IMR-90 (cell line): ENCODE data around the gene MYOZ3. TPM values are rescaled to one million over a fixed set of nuclear protein-coding genes. Genes with fewer than 3 reads are reported as not detected.

Source experiments
- ATAC-seq: fragments of 200-7000 bp; cut with Tn5 transposase; 2 replicates; pipeline ENCODE4 v1.9.1; 2020; ENCODE audit warnings: low read depth, mild to moderate bottlenecking, moderate library complexity
- BruUV-seq: library from RNA; stranded (reverse); fragments of 400-500 nt; replicated peaks from 2 replicates; lab custom pipeline; 2021; lab: Mats Ljungman, UMichigan
- CTCF ChIA-PET: fragments of 300-600 bp; formaldehyde crosslinking; extraction: SDS; loops from one replicate; lab custom pipeline; 2021; ENCODE audit warnings: antibody characterized with exemption; lab: Yijun Ruan, JAX
- POLR2A ChIA-PET: fragments of 300-600 bp; sonication (Branson Sonifier 250); formaldehyde crosslinking; loops from one replicate; lab custom pipeline; 2022; ENCODE audit warnings: antibody characterized with exemption; ENCODE audit not compliant: unreplicated experiment; lab: Charles Lee
- DNase-seq: peaks from one replicate; pipeline ENCODE4 v3.0.0; 2013
- H2AFZ ChIP-seq: replicated peaks from 2 replicates; pipeline ENCODE3; 2013; ENCODE audit warnings: low read length, mild to moderate bottlenecking; ENCODE audit not compliant: poor library complexity
- H2AK5ac ChIP-seq: 2 replicates; pipeline ENCODE4 v1.6.1; 2013; ENCODE audit warnings: low read depth, low read length, inconsistent platforms
- H2AK9ac ChIP-seq: replicated peaks from 2 replicates; pipeline ENCODE3; 2013; ENCODE audit warnings: mild to moderate bottlenecking, low read depth, low read length, moderate library complexity; ENCODE audit not compliant: poor library complexity
- H2BK120ac ChIP-seq: 2 replicates; pipeline ENCODE4 v1.6.1; 2013; ENCODE audit warnings: low read depth, low read length, inconsistent platforms
- H2BK15ac ChIP-seq: 3 replicates; pipeline ENCODE4 v1.6.1; 2013; ENCODE audit warnings: low read depth, low read length, inconsistent platforms
- H2BK20ac ChIP-seq: 2 replicates; pipeline ENCODE4 v1.6.1; 2013; ENCODE audit warnings: low read depth, mild to moderate bottlenecking, inconsistent platforms, low read length, moderate library complexity
- H2BK5ac ChIP-seq: 2 replicates; pipeline ENCODE4 v1.6.1; 2013; ENCODE audit warnings: mild to moderate bottlenecking, low read depth, low read length, inconsistent platforms; ENCODE audit not compliant: poor library complexity, severe bottlenecking
- H3K14ac ChIP-seq: replicated peaks from 2 replicates; pipeline ENCODE4 v1.6.1; 2013; ENCODE audit warnings: low read depth, low read length, inconsistent platforms
- H3K18ac ChIP-seq: 2 replicates; pipeline ENCODE4 v1.6.1; 2013; ENCODE audit warnings: low read depth, low read length, control low read depth
- H3K23ac ChIP-seq: 2 replicates; pipeline ENCODE4 v1.6.1; 2013; ENCODE audit warnings: low read depth, low read length, inconsistent platforms
- H3K27ac ChIP-seq: 2 replicates; pipeline ENCODE4 v1.5.1; 2013; ENCODE audit warnings: mild to moderate bottlenecking, control low read depth, low read length; ENCODE audit not compliant: insufficient read depth
- H3K27me3 ChIP-seq: 2 replicates; pipeline ENCODE4 v1.6.1; 2013; ENCODE audit warnings: low read length; ENCODE audit not compliant: control insufficient read depth, insufficient read depth
- H3K36me3 ChIP-seq: 2 replicates; pipeline ENCODE4 v1.6.1; 2013; ENCODE audit warnings: low read length, mixed read lengths; ENCODE audit not compliant: control insufficient read depth, insufficient read depth
- H3K4ac ChIP-seq: 2 replicates; pipeline ENCODE4 v1.6.1; 2013; ENCODE audit warnings: low read depth, low read length, inconsistent platforms
- H3K4me1 ChIP-seq: 2 replicates; pipeline ENCODE4 v1.6.1; 2013; ENCODE audit warnings: low read length, mixed read lengths; ENCODE audit not compliant: control insufficient read depth, insufficient read depth
- H3K4me2 ChIP-seq: 2 replicates; pipeline ENCODE4 v1.6.1; 2013; ENCODE audit warnings: low read depth, mild to moderate bottlenecking, control low read depth, low read length, moderate library complexity
- H3K4me3 ChIP-seq: 2 replicates; pipeline ENCODE4 v1.5.1; 2013; ENCODE audit warnings: low read depth, mild to moderate bottlenecking, control low read depth, low read length, moderate library complexity; ENCODE audit not compliant: insufficient read depth
- H3K56ac ChIP-seq: 2 replicates; pipeline ENCODE4 v1.6.1; 2013; ENCODE audit warnings: low read length, inconsistent platforms; ENCODE audit not compliant: insufficient read depth; ENCODE audit errors: extremely low read depth
- H3K79me1 ChIP-seq, 2 experiments: 2 replicates each; pipeline ENCODE4 v1.6.1; 2013; ENCODE audit warnings: low read length in 2 of 2, inconsistent platforms in 1 of 2, low read depth in 1 of 2
- H3K9ac ChIP-seq: 2 replicates; pipeline ENCODE4 v1.6.1; 2013; ENCODE audit warnings: low read depth, low read length, control low read depth
- H3K9me1 ChIP-seq: 2 replicates; pipeline ENCODE4 v1.6.1; 2013; ENCODE audit warnings: low read length, inconsistent platforms; ENCODE audit not compliant: insufficient read depth
- H3K9me3 ChIP-seq: 2 replicates; pipeline ENCODE4 v1.6.1; 2013; ENCODE audit warnings: low read length; ENCODE audit not compliant: control insufficient read depth, insufficient read depth
- H4K20me1 ChIP-seq: 2 replicates; pipeline ENCODE4 v1.6.1; 2013; ENCODE audit warnings: low read length, inconsistent platforms; ENCODE audit not compliant: insufficient read depth
- H4K5ac ChIP-seq: 2 replicates; pipeline ENCODE4 v1.6.1; 2013; ENCODE audit warnings: mild to moderate bottlenecking, low read depth, low read length, control low read depth
- H4K8ac ChIP-seq, 2 experiments: 2 replicates each; pipeline ENCODE4 v1.6.1; 2013; ENCODE audit warnings: low read depth in 2 of 2, low read length in 2 of 2, control low read depth in 1 of 2, inconsistent platforms in 1 of 2
- H4K91ac ChIP-seq: 2 replicates; pipeline ENCODE4 v1.6.1; 2013; ENCODE audit warnings: low read depth, low read length, inconsistent platforms; ENCODE audit not compliant: insufficient read depth
- BHLHE40 ChIP-seq: fragments of 150-350 bp; IDR thresholded peaks from 2 replicates; pipeline ENCODE4 v1.6.1; 2016; ENCODE audit warnings: mild to moderate bottlenecking, low read depth, low read length
- CEBPB ChIP-seq: IDR thresholded peaks from 2 replicates; pipeline ENCODE4 v1.6.1; 2012; ENCODE audit warnings: low read depth, low read length, improper control_type of control experiment
- CHD1 ChIP-seq: IDR thresholded peaks from 2 replicates; pipeline ENCODE4 v1.6.1; 2012; ENCODE audit warnings: low read depth, low read length, improper control_type of control experiment
- CTCF ChIP-seq: conservative IDR thresholded peaks from 2 replicates; pipeline ENCODE4 v1.5.1; 2012; ENCODE audit warnings: mild to moderate bottlenecking, low read depth, low read length, improper control_type of control experiment
- ELK1 ChIP-seq: fragments of 150-350 bp; IDR thresholded peaks from 2 replicates; pipeline ENCODE4 v1.6.1; 2016; ENCODE audit warnings: low read depth, mild to moderate bottlenecking, low read length, moderate library complexity, borderline replicate concordance
- FOS ChIP-seq: fragments of 150-350 bp; IDR thresholded peaks from 2 replicates; pipeline ENCODE4 v1.6.1; 2016; ENCODE audit warnings: low read depth, low read length
- MAFK ChIP-seq: IDR thresholded peaks from 2 replicates; pipeline ENCODE4 v1.6.1; 2012; ENCODE audit warnings: low read depth, low read length, improper control_type of control experiment
- MAZ ChIP-seq: IDR thresholded peaks from 2 replicates; pipeline ENCODE4 v1.6.1; 2012; ENCODE audit warnings: low read depth, mild to moderate bottlenecking, low read length, improper control_type of control experiment, moderate library complexity, borderline replicate concordance
- MXI1 ChIP-seq: IDR thresholded peaks from 2 replicates; pipeline ENCODE4 v1.6.1; 2012; ENCODE audit warnings: low read depth, mild to moderate bottlenecking, low read length, moderate library complexity, borderline replicate concordance
- NFE2L2 ChIP-seq: fragments of 150-350 bp; IDR thresholded peaks from 2 replicates; pipeline ENCODE4 v1.6.1; 2016; ENCODE audit warnings: low read depth, mild to moderate bottlenecking, low read length
- POLR2A ChIP-seq: IDR thresholded peaks from 2 replicates; pipeline ENCODE4 v1.6.1; 2012; ENCODE audit warnings: mild to moderate bottlenecking, low read depth, low read length
- RAD21 ChIP-seq: IDR thresholded peaks from 2 replicates; pipeline ENCODE4 v1.6.1; 2012; ENCODE audit warnings: low read length, improper control_type of control experiment
- RCOR1 ChIP-seq: IDR thresholded peaks from 2 replicates; pipeline ENCODE4 v1.6.1; 2012; ENCODE audit warnings: mild to moderate bottlenecking, low read length, improper control_type of control experiment; ENCODE audit not compliant: insufficient replicate concordance
- RFX5 ChIP-seq: IDR thresholded peaks from 2 replicates; pipeline ENCODE4 v1.8.0; 2012; ENCODE audit warnings: low read depth, mild to moderate bottlenecking, low read length, moderate library complexity
- SMC3 ChIP-seq: fragments of 150-350 bp; IDR thresholded peaks from 2 replicates; pipeline ENCODE4 v1.6.1; 2016; ENCODE audit warnings: low read depth, mild to moderate bottlenecking, antibody characterized with exemption, low read length, moderate library complexity
- USF2 ChIP-seq: fragments of 150-350 bp; IDR thresholded peaks from 2 replicates; pipeline ENCODE4 v1.6.1; 2017; ENCODE audit warnings: mild to moderate bottlenecking, antibody characterized with exemption, low read length, low read depth
- WGBS, 2 experiments: methylation state at CpG; one replicate each; pipeline versions ENCODE4 v1.1.5 to v1.1.7; 2013; ENCODE audit warnings: missing lambda C conversion rate in 2 of 2; ENCODE audit not compliant: insufficient read length in 1 of 2; ENCODE audit errors: extremely low coverage in 2 of 2; 5-methylcytosine and 5-hydroxymethylcytosine counted together
- dilution Hi-C: fragments of 300-500 bp; cut with HindIII; formaldehyde crosslinking; loops from one replicate; pipeline ENCODE4 v1.14.3; 2018; ENCODE audit warnings: low sequenced_read_pairs; ENCODE audit not compliant: unreplicated experiment
- in situ Hi-C: fragments of 300-500 bp; cut with MboI; formaldehyde crosslinking; loops from 3 replicates; pipeline ENCODE4 v1.14.3; 2019; ENCODE audit warnings: low sequenced_read_pairs, inconsistent platforms, mixed read lengths
- intact Hi-C: fragments of 100-400 bp; cut with micrococcal nuclease; formaldehyde crosslinking; loops from 2 replicates; pipeline ENCODE4 v1.10.0; 2022
- polyA plus RNA-seq, 3 experiments: library from polyadenylated mRNA; depleted of rRNA; stranded (reverse); fragments of >200 nt; gene quantifications; 2 replicates each; pipeline ENCODE4 v1.2.3, GENCODE V29; 2012; ENCODE audit warnings: low replicate concordance in 1 of 3
- total RNA-seq: library from RNA; depleted of rRNA; stranded (reverse); fragments of >200 nt; gene quantifications from 2 replicates; pipeline ENCODE4 v1.2.3, GENCODE V29; 2012

The MYOZ3 gene
- total and polyA plus RNA-seq, 2 of the 4 experiments (the other 2 are of a cell fraction), result under 0.01 to 0.24 TPM

DNA sequence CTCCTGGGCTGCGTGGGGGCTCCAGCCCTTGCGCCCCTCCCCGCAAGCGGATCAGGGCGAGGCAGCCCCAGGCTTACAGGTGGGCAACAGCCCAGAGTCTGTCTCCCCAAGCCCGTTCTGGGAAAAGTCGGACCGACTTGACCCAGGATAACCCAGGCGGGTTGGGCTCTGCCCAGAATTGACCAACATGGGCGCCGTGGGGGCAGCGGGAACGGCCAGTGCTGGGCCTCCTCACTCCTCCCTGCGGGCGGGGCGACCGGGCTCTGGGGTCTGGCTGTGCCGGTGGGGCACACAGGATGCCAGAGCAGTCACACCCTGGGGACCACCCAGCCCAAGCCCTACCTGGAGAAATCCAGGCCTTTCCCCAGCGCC lies 35.9 kb upstream of the MYOZ3 start:
- Histone ChIP-seq H3K56ac (no peak overlapping the region), H2AK5ac (peak overlapping the region; percentile 17; the same call in 1 of the 2 replicates), H2BK20ac (no peak overlapping the region), H3K4me2 (peak overlapping the region; percentile 95), H2AK9ac (peak overlapping the region; percentile 53), H3K18ac (peak overlapping the region; percentile 70; the same call in 1 of the 2 replicates), H2BK120ac (peak overlapping the region; percentile 45), H3K4me3 (peak overlapping the region; percentile 88), H3K23ac (no peak overlapping the region), H4K20me1 (no peaks in the 10 kb centered on the region), H3K9me3 (no peaks in the 10 kb centered on the region), H3K36me3 (0 out of 2 replicates have a peak, but pooled peaks cover 2% of the 10 kb centered on the region), H3K4me1 (peaks cover 49% of the 10 kb centered on the region), H4K8ac (peak overlapping the region; percentile 26 to 43; a peak in 2 of 4 replicates), H2BK5ac (no peak overlapping the region), H2AFZ (peak overlapping the region; percentile 55), H2BK15ac (no peak overlapping the region), H3K4ac (peak overlapping the region; percentile 44; the same call in 1 of the 2 replicates), H3K9me1 (peaks cover 14% of the 10 kb centered on the region), H3K27ac (peak overlapping the region; percentile 27; the same call in 1 of the 2 replicates), H4K5ac (peak overlapping the region; percentile 74), H3K27me3 (no peaks in the 10 kb centered on the region), H3K79me1 (peaks cover 0 to 4% of the 10 kb centered on the region in 2 experiments; a peak in 2 of 4 replicates), H3K14ac (no peak overlapping the region), H3K9ac (peak overlapping the region; percentile 94), H4K91ac (peak overlapping the region; percentile 64; the same call in 1 of the 2 replicates)
- in situ Hi-C loops, result no loop called here
- ATAC-seq (0 out of 2 replicates have a peak, but pooled peaks have one; percentile 5), DNase-seq (no peak)
- intact Hi-C loops, result no loop called here
- ChIA-PET POLR2A (no interaction called here), CTCF (no interaction called here)
- WGBS, 2 experiments, result 30% methylated on average over 4 of the region's 19 CpGs; no CpG with 5 or more reads in 1 of the 2 experiments
- BruUV-seq, result no TSS peak
- TF ChIP-seq NFE2L2 (no peak), BHLHE40 (no peak), RFX5 (no peak), MAZ (no peak), RCOR1 (no peak), ELK1 (no peak), FOS (no peak), USF2 (no peak), CEBPB (no peak), CTCF (no peak), SMC3 (no peak), MXI1 (no peak), MAFK (no peak), POLR2A (no peak), CHD1 (no peak), RAD21 (no peak)
- dilution Hi-C loops, result no loop called here
